ENCODE measurements around the gene MICALL1.
"Not testable (repeated sequence)": the region's sequence is repeated elsewhere in the genome, so short reads cannot be mapped to it uniquely, and the experiment has no call there.

Gene MICALL1

DNA sequence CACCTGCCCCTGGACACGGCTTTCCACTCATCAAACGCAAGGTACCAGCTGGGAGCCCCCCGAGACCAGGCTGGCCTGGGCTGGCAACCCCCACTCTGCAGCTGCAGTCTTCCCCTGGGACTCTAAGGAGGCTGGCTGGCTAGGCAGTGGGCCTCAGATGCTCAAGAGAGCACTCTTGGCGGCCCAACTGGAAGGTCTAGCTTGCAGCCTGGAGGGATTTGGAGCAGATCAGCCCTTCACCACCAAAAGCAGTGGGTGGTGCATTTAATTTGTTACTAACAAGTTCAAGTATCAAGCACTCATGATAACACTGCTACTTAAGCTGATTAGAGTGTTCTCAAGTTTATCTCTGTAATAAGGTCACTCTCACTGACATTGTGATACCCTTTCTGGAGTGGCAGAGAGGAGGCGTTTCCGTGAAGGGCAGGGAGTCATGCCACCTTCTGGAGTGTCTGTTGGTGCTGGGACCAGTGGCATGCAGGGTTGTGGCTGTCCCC is 25.8 kb downstream of the MICALL1 start:
- no peak for DNase-seq

DNA sequence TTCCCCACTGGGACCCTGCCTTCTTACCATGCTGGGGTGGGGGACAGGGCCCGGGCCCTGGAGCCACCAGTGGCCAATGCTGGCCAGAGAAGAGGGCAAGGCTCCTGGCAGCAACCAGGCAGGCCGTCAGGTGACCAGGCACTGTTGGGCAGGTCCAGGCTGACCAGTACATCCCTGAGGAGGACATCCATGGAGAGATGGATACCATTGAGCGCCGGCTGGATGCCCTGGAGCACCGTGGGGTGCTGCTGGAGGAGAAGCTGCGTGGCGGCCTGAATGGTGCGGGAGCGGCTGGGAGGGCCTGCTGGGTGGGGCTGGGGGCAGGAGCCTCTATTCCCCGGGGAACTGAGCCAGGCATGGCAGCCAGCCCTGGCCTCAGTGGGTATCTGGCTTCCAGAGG is 26.3 kb downstream of the MICALL1 start:
- DNase-seq = no peak

DNA sequence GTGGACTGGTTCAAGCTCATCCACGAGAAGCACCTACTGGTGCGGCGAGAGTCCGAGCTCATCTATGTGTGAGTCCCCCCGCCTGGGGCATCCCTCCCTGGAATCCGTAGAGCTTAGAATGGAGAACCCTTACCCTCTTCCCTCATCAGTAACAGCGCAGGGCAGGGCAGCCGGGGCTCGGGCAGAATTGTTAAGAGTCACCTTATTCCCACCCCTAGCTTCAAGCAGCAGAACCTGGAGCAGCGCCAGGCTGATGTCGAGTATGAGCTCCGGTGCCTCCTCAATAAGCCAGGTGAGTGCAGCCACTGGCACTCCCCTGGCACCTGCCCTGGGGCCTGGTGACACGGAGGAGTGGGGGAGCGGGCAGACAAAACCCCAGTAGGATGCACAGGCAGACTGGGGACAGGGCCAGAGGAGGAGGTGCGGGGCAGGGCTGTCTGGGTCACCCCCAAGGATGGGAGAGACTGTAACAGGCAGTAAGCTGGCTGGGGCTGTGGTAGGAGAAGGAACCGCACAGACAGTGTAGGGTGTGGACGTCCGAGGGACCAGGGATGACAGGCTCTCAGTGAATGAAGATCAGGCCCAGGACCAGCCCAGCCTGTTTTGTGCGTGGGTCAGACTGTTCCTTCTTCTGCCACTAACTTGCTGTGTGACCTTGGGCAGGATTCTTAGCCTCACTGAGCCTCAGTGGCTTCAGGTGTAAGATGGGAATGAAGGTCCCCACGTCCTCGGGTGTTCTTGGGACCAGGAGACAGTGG is 26.9 kb downstream of the MICALL1 start:
- no peak for DNase-seq

DNA sequence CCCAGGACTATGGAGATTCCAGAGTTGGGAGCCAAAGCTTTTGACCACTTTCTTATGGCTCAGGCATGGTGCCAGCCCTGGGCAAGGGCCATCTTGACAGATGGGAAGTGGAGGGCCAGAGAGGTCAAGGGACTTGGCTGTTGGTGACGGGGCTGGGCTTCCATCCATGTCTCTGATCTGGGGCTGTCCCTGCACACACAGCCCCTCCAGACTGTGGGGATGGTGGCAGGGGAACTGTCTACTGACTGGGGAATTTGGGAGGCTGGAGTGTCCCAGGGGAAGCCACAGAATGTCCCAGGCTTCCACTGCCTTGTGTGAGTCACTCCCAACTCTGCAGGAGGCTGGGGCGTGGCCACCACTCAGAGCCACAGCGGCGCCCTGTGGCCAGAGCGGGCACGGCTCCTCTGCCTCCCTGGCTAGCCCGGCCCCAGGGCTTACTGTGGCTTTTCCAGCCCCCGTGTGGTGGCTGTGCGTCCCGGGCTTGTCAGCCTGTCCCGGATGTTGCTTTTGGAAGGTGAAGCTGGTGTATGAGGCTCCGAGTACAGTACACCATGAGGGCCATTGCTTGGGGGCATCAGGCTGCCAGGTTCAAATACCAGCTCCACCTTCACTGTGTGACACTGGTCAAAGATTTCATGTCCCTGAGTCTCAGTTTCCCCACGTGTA is 27.7 kb downstream of the MICALL1 start:
- DNase-seq = peak; percentile 85 to 90

DNA sequence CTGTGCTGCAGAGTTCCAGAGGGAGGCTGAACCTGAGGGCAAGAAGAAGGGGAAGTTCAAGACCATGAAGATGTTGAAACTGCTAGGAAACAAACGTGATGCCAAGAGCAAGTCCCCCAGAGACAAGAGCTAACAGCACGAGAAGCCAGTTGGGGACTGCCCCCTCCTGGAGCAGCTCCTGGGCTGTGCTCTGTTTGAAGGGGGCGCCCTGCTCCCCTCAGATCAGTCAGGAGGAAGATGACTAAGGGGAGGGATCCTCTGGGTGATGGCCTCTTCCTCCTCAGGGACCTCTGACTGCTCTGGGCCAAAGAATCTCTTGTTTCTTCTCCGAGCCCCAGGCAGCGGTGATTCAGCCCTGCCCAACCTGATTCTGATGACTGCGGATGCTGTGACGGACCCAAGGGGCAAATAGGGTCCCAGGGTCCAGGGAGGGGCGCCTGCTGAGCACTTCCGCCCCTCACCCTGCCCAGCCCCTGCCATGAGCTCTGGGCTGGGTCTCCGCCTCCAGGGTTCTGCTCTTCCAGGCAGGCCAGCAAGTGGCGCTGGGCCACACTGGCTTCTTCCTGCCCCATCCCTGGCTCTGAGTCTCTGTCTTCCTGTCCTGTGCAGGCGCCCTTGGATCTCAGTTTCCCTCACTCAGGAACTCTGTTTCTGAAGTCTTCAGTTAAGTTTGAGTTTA is 34.7 kb downstream of the MICALL1 start:
- DNase-seq = peak; percentile 89 to 93

DNA sequence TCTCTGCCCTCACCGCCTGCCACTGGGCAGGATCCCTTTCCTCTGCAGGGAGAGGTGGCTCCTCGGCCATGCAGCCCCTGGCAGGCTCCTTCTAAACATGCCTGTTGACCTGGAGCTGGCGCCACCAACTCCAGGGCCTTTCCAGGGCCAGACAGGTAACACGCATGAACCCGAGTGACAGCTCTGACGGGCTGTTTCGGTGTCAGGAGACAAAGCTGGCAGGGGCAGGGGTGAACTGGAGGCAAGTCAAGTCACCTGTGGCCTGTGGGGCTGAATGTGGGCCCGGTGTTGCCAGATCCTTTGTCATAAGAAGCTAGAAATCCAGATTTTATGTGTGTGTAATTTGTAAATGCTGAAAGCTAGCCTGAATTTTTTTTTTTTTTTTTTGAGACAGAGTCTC is 36.0 kb downstream of the MICALL1 start:
- DNase-seq = no peak

DNA sequence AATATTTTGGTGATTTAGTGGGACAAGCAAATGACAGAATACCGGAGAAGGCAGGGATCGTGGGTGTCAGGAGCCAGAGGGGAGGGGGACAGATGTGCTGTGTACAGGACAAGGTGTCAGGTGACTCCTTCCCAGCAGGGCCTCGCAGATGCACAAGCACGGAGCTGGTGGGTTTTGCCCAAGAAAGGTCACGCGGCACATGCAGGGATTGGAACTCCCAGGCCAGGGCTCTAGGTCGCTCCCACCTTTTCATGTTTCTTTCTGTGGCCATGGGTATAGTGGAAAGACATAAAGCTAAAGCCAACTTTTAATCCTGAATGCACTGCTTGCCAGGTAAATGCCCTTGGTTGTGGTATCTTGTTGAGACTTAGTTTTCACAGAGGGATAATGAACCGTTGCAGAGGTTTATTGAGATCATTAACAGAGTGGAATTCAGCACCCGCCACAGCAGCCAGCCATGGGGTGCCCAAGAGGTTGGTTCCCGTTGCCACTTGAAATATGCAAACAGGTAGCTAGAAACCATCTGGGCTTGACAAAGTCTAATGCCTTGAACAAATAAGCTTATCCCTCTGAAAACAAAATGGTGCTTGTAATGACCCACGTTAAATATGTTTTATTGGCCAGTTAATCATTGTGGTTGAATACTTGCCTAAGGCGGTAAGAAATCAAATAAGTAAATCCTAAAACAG is 37.2 kb downstream of the MICALL1 start:
- no peak for DNase-seq

DNA sequence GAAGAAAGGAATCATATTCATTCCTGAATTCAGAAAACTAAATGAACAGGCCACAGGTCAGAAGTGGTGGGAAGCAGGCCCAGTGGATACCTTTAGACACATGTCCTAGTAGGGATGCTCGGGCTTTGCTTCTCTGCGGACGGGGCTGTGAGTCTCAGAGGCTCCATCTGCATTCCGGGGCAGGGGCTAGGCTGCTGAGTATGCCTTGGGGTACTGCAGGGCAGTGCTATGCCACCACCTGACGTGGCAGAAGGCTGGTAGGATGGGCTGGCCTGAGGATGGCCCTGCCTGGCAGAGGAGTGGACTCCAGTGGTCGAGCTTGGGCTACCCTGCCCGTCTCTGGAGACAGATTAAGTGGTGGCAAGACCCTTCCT is 37.7 kb downstream of the MICALL1 start:
- no peak for DNase-seq

DNA sequence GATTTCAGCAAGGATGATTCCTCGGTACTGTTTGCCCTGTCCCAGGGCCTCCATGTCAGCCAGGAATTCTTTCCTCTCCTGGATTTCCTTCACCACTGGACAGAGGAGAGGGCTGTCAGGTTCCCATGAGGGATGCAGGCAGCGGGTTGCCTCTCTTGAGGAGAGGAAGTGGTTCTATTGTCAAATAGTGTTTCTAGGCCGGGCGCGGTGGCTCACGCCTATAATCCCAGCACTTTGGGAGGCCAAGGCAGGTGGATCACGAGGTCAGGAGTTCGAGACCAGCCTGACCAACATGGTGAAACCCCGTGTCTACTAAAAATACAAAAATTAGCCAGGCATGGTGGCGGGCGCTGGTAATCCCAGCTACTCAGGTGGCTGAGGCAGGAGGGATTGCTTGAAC is 38.3 kb downstream of the MICALL1 start:
- not testable (repeated sequence) for DNase-seq

DNA sequence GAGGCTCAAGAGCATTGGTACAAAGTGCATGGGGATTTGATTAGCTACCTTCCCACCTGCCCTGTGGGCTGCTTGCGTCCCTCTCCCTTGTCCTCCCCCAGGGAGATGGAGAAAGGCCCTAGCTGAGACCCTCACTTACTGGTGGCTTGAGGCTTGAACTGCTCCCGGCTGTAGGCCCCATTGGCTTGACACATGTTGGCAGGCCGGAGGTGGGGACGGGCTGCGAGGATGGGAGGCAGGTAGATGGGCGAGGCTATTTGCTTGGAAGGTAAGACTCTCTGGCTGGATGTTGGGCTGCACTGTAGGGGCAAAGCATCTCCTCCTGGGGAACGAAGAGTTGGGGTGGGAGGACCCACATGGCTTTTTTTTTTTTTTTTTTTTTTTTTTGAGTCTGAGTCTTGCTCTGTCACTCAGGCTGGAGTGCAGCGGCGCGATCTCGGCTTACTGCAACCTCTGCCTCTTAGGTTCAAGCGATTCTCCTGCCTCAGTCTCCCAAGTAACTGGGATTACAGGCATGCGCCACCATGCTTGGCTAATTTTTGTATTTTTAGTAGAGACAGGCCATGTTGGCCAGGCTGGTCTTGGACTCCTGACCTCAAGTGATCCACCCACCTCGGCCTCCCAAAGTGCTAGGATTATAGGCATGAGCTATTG is 41.2 kb downstream of the MICALL1 start:
- not testable (repeated sequence) for DNase-seq

DNA sequence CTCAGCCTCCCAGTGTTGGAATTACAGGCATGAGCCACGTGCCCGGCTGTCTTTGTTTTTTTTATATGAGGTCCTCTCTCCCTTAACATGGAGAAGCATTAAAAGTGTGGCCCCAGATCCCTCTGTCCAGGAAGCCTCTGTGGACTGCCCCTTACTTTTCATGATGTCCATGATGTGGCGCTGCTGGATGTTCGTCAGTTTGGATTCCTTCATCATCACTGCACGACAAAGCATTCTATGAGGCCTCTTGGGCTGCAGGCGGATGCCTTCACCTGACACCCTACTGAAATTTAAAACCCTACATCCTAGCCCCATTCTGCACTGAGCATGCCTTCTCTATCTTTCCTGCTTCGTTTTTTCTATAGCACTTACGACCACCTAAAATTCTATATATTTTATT is 45.2 kb downstream of the MICALL1 start:
- no peak for DNase-seq

DNA sequence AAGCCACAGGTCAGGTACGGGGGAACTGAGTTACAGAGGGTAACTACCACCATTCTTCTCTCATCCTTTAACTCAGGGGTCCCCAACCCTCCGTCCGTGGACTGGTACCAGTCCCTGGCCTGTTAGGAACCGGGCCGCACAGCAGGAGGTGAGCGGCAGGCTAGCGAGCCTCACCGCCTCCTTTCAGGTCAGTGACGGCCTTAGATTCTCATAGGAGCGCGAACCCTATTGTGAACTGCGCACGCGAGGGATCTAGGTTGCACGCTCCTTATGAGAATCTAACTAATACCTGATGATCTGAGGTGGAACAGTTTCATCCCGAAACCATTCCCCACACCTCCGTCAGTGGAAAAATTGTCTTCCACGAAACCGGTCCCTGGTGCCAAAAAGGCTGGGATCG is 46.5 kb downstream of the MICALL1 start:
- DNase-seq = not testable (repeated sequence)

DNA sequence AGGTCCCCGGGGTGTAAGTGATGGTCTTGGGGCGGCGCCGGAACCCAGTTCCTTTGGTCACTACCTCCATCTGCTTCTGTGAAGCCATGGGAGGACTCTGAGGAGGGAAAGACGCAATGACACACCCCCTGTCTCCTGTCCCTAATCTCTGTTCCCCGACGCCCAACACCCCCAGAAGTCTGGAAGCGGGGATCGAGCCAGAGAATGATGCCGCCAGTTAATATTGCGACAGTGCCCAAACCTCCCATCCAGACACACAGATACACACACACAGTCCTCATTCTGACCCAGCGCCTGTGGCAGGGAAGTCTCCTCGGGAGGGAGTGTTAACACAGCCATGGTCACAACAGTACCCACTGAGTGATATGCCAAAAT is 47.0 kb downstream of the MICALL1 start:
- DNase-seq = no peak

DNA sequence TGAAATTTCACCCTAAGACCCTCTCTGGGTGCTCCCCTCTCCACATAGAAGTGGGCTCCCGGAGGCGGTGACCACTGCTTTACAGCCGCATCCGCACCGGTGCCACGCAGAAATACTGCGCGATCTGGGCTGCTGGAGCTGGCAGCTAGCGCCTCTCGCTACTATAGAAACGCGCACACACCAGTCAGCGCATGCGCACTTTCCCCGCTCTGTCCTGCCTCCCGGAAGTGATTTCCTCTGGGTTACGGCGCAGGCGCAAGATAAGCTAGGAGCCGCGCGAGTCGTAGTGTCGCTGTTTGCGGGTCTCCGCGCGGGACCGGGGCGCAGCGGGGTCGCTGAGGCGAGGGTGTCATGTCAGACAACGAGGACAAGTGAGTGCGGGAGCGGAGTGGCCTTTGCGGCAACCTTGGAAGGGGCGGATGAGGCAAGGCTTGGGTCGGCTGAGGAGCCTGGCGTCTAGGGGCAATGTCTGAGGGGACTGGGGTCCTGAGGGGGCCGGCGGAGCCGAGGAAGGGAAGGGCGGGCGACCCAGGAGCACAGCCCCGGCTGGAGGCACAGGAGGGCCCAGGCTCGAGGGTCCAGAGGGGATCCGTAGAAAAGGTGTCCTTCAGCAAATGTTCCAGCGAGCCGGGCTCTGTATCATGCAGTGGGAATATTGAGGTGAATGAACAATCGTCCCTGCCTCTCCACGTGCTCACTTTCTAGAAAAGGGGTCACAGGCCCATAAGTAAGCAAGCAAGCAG is 47.5 kb downstream of the MICALL1 start, which contains the start of the genes C22orf23 and POLR2F:
Gene C22orf23, minus strand, starts transcription at position 165 of the 743 bp plus-strand sequence. CDS start 452 bp downstream, outside the sequence.
Gene POLR2F, plus strand, starts transcription at position 263 of the 743 bp plus-strand sequence. Its CDS starts 89 bp downstream, at position 352.
- DNase-seq = peak; percentile 94 to 96

DNA sequence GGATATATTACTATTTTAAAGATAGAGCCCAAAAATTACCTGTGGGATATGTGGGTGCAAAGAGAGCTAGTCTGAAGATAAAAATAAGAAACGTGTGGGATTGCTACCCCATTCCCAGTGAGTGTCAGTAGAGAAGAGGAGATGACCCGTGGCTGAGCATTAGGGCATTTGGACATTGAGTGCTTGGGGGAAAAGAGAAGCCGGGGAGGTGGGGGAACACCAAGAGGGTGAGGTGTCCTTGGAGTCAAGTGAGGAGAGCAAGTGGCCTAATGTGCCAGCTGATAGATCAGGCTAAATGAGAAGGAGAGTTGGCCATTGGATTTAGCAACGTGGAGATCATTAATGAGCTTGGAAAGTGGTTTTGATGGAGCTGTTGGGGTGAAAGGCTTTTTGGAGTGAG is 48.6 kb downstream of the MICALL1 start:
- no peak for DNase-seq

DNA sequence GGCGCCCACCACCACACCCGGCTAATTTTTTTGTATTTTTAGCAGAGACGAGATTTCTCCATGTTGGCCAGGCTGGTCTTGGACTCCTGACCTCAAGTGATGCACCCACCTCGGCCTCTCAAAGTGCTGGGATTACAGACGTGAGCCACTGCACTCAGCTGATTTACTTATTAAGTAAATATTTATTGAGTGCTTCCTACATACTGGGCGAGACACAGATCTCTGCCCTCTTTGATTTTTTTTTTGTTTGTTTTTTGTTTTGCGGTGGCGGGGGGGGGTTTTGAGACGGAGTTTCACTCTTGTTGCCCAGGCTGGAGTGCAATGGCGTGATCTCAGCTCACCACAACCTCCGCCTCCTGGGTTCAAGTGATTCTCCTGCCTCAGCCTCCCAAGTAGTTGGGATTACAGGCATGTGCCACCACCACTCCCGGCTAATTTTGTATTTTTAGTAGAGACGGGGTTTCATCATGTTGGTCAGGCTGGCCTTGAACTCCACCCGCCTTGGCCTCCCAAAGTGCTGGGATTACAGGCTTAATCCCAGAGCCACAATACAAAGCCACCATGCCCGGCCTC is 49.8 kb downstream of the MICALL1 start:
- not testable (repeated sequence) for DNase-seq

DNA sequence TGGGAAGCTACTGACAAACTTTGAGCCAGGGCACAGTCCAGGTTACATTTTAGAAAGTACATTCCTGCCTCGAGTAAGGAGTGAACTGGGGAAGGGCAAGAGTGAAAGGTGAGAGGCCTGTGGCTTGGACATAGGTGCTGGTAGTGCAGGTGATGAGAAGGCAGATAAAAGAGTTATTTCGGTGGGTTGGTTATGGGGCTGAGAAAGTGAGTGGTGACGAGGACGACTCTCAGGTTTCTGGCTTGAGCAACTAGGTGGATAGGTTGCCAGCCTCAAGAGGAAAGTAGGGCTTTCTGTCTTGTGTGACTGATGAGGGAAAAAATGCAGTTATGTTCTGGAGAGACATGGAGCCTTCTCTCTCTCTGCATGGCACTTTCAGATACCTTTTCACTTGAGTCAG is 51.1 kb downstream of the MICALL1 start:
- no peak for DNase-seq

DNA sequence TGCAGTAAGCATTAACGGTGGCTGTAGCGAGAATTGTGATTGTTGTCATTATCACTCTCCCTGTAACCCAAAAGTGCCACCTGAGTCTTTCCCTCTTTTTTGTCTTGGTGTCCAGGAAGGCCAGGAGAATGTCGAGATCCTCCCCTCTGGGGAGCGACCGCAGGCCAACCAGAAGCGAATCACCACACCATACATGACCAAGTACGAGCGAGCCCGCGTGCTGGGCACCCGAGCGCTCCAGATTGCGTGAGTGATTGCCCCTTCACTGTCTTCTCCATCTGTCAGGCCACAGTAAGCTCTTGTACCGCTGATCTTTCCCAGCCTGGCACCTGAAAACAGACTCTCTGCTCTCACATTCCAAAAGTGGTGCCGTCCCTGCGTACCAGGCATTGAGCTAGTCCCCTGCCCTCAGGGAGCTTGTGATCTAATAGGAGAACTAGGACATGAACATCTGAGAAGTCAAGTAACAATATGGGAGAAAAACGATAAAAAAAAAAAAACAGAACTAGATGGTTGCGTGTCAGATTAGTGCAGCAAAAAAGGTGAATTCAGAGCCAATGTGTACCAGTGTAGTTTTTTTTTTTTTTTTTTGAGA is 53.2 kb downstream of the MICALL1 start:
- DNase-seq = no peak

DNA sequence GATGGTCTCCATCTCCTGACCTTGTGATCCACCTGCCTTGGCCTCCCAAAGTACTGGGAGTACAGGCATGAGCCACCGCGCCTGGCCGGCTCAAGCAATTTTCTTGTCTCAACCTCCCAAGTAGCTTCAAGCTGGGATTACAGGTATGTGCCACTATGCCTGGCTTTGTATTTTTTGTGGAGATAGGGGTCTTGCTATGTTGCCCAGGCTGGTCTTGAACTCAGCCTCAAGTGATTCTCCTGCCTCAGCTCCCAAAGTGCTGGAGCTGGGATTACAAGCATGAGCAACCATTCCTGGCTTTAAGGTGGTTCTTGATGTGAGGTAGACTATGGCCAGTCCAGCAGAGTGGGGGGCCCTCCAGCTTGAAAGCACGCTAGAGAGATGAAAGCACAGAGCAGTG is 55.0 kb downstream of the MICALL1 start:
- no peak for DNase-seq

DNA sequence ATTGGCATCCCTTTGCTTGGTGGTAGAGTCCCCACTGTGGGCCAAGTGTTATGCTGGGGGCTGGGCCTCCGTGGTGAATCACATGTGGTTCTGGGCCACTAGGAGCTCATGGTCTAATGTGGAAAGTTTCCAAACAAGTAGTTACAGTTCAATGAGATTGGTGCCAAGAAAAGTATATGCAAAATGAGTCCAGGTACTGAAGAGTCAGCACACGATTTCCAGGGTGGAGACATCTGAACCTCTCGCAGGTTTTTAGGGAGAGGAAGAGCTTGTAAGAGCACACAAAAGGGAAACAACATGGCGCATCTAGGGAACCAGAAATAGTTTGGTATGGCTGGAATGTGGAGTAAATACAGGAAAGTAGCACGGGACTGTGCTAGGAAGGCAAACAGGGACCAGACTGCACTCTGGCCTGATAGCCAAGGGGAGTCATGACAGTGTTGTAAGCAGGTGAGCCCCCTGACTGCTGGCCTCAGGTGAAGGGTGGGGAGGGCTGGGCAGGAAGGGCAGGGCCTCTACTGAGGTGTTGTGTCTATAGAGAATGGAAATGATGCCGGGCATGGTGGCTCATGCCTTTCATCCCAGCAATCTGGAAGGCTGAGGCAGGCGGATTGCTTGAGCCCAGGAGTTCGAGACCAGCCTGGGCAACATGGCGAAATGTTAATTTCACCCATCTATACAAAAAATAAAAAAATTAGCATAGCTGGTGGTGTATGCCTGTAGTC is 60.0 kb downstream of the MICALL1 start:
- DNase-seq = no peak
